Breast epithelium (tissue), 4 donors: ENCODE data around the gene PRPF19. TPM values are rescaled to one million over a fixed set of nuclear protein-coding genes. Genes with fewer than 3 reads are reported as not detected.
A peak's percentile ranks its signal among the peaks of the same experiment; 100 is the strongest.

Experiments used
- DNase-seq, 2 donors: peaks; one replicate each; pipeline ENCODE4 v3.0.0-alpha.2; 2019; ENCODE audit warnings: low spot score in 2 of 2
- H3K27ac ChIP-seq, 2 donors: fragments of 200-600 bp; sonication (generic) in 1 of 2; one replicate each; pipeline ENCODE4 v1.5.1; 2016 to 2019; ENCODE audit warnings: mild to moderate bottlenecking in 1 of 2
- H3K27me3 ChIP-seq, 2 donors: fragments of 200-600 bp; sonication (generic) in 1 of 2; one replicate each; pipeline versions ENCODE4 v1.5.1 to v1.6.0; 2017 to 2019; ENCODE audit warnings: control low read depth in 1 of 2, mild to moderate bottlenecking in 1 of 2
- H3K36me3 ChIP-seq: fragments of 200-600 bp; one replicate; pipeline ENCODE4 v1.5.1; 2019
- H3K4me1 ChIP-seq, 2 donors: fragments of 200-600 bp; sonication (generic); one replicate each; pipeline ENCODE4 v1.5.1; 2016 to 2019; ENCODE audit warnings: control low read depth in 1 of 2
- H3K4me3 ChIP-seq, 3 donors: fragments of 200-600 bp; sonication (generic); 1 replicate in 2 of 3; 2 replicates in 1 of 3; pipeline ENCODE4 v1.5.1; 2016 to 2019; ENCODE audit warnings: mild to moderate bottlenecking in 3 of 3, moderate library complexity in 2 of 3
- H3K9me3 ChIP-seq, 2 donors: fragments of 200-600 bp; sonication (generic) in 1 of 2; one replicate each; pipeline ENCODE4 v1.5.1; 2016 to 2019; ENCODE audit warnings: control low read depth in 1 of 2
- POLR2A ChIP-seq: fragments of 450-650 bp; IDR thresholded peaks from one replicate; pipeline ENCODE4 v1.6.1; 2016; ENCODE audit warnings: antibody characterized with exemption, mild to moderate bottlenecking, moderate library complexity
- POLR2AphosphoS5 ChIP-seq, 3 donors: sonication (generic); formaldehyde crosslinking; IDR thresholded peaks; one replicate each; pipeline ENCODE4 v1.6.1; 2017; ENCODE audit warnings: antibody characterized with exemption in 3 of 3
- intact Hi-C: fragments of 100-400 bp; cut with DNase I; formaldehyde crosslinking; loops from one replicate; pipeline ENCODE4 v1.15.1; 2023; ENCODE audit warnings: low total_unique reads
- total RNA-seq, 3 donors: library from RNA; depleted of rRNA; stranded (reverse); fragments of >200 nt; gene quantifications; one replicate each; pipeline ENCODE4 v1.1.0, GENCODE V29; 2016
- TF ChIP-seq, protein P1 (sequence below), 3 donors: fragments of 450-650 bp; IDR thresholded peaks; one replicate each; pipeline ENCODE4 v1.5.1; 2016 to 2017; ENCODE audit warnings: antibody characterized with exemption in 3 of 3, mild to moderate bottlenecking in 3 of 3, moderate library complexity in 3 of 3

PRPF19 gene
- total RNA-seq, 3 donors from 2014 or later = 56.0 to 82.7 (median 81.3) TPM

GRCh38 chr11:60942219-60942618, 35.8 kb upstream of the PRPF19 start:
- H3K4me3 ChIP-seq = no peak overlapping the region
- H3K27ac ChIP-seq = peak overlapping the region; percentile 74 to 80
- H3K4me1 ChIP-seq = peaks cover 0 to 8% of the 10 kb centered on the region in 2 donors
- H3K9me3 ChIP-seq = no peaks in the 10 kb centered on the region
- H3K36me3 ChIP-seq = no peaks in the 10 kb centered on the region
- no peaks in the 10 kb centered on the region for H3K27me3 ChIP-seq
- TF ChIP-seq POLR2A = no peak
- no peak for TF ChIP-seq POLR2AphosphoS5 (IDR thresholded peaks at IDR 0.05)
- TF ChIP-seq, protein P1, sequence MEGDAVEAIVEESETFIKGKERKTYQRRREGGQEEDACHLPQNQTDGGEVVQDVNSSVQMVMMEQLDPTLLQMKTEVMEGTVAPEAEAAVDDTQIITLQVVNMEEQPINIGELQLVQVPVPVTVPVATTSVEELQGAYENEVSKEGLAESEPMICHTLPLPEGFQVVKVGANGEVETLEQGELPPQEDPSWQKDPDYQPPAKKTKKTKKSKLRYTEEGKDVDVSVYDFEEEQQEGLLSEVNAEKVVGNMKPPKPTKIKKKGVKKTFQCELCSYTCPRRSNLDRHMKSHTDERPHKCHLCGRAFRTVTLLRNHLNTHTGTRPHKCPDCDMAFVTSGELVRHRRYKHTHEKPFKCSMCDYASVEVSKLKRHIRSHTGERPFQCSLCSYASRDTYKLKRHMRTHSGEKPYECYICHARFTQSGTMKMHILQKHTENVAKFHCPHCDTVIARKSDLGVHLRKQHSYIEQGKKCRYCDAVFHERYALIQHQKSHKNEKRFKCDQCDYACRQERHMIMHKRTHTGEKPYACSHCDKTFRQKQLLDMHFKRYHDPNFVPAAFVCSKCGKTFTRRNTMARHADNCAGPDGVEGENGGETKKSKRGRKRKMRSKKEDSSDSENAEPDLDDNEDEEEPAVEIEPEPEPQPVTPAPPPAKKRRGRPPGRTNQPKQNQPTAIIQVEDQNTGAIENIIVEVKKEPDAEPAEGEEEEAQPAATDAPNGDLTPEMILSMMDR (IDR thresholded peaks at IDR 0.05) = no peak
- peak in 1 of 2 donors; percentile 73 for DNase-seq
- intact Hi-C loops = no loop called here

DNA sequence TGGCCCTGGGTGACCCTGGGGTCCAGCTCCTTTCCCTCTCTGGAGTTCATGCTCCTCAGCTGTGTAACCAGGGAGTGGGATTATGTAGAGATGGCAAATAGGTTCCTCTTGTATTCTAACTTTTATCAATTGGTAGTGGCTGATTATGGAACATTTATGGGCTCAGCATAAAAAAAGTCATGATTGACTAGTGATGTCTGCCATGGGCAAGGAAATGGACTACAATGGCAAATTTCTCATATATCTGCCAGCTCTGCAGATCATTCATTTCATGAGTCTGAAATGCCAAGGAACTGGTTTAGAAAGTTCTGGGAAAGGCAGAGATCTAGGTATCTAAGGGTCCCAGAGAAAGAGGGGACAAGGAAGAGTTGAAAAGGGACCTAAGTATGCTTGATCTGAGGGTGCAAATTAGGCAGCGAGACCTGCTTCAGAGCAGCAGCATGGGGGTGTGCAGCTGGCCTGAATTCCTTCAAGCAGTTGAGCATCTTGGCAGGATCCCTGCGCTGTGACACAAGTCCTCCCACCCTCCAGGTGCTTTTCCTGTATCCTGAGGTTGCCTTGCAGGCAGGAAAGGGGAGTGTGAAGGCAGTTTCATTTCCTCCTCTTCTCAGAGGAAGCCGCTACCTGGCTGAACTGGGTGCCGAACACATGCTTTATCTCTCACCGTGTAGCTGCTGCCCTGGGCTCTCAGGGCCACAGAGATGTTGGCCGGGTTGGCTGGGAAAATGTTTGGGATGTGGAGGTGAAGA, 35.2 kb upstream of the PRPF19 start:
- peaks cover 0 to 8% of the 10 kb centered on the region in 2 donors for H3K4me1 ChIP-seq
- no peak overlapping the region for H3K4me3 ChIP-seq
- no peaks in the 10 kb centered on the region for H3K27me3 ChIP-seq
- H3K36me3 ChIP-seq = no peaks in the 10 kb centered on the region
- H3K9me3 ChIP-seq = no peaks in the 10 kb centered on the region
- peak overlapping the region; percentile 74 to 80 for H3K27ac ChIP-seq
- DNase-seq = no peak
- intact Hi-C loops = no loop called here
- TF ChIP-seq, protein P1 (IDR thresholded peaks at IDR 0.05) = no peak
- TF ChIP-seq POLR2AphosphoS5 (IDR thresholded peaks at IDR 0.05) (no peak), POLR2A (no peak)

DNA sequence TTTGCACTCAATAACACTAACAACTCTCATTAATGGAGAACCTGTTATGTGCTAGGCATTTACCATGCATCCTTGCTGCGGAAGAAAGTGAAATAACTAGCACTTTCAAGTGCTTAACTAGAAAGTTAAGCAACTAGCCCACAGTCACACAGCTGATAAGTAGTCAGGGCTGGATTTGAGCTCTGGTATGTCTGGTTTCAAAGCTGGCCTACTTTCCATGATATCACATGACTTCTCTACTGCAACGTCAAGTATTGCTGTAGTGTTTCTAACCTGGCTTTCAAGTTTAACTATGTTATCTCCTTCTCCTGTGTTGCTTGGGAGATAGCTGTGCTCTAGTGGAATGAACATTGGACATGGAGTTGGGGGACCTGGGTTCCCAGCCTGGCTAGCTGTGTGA, 33.5 kb upstream of the PRPF19 start:
- no peak for DNase-seq
- intact Hi-C loops = no loop called here
- Histone ChIP-seq H3K27me3 (no peaks in the 10 kb centered on the region), H3K36me3 (no peaks in the 10 kb centered on the region), H3K4me3 (no peak overlapping the region), H3K27ac (no peak overlapping the region), H3K4me1 (peaks cover 0 to 8% of the 10 kb centered on the region in 2 donors), H3K9me3 (no peaks in the 10 kb centered on the region)
- TF ChIP-seq, protein P1 (IDR thresholded peaks at IDR 0.05) = no peak
- TF ChIP-seq POLR2AphosphoS5 (IDR thresholded peaks at IDR 0.05) = no peak
- TF ChIP-seq POLR2A = no peak

DNA sequence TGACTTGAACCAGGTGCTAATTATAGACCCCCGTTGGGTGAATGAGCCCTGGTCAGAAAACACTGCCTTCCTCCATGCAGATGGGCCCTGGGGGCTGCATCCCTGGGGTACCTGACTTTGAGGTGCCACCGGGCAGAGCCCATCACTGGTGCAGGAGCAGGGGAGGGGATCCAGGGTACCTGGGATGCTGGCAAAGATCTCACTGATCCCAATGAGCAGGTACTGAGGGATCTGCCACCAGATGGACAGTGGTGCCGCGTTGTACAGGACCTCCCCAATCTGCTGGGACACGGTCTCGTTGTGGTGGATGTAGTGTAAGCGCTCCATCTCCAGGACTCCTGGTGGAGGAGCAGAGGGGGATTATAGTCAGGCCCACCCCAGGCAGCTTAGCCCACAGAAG, 32.9 kb upstream of the PRPF19 start:
- H3K4me3 ChIP-seq = no peak overlapping the region
- no peak for DNase-seq
- TF ChIP-seq, protein P1 (IDR thresholded peaks at IDR 0.05) = no peak
- TF ChIP-seq POLR2A (no peak), POLR2AphosphoS5 (IDR thresholded peaks at IDR 0.05) (no peak)
- H3K27me3 ChIP-seq = no peaks in the 10 kb centered on the region
- H3K9me3 ChIP-seq = no peaks in the 10 kb centered on the region
- H3K36me3 ChIP-seq = no peaks in the 10 kb centered on the region
- H3K4me1 ChIP-seq = peaks cover 0 to 8% of the 10 kb centered on the region in 2 donors
- intact Hi-C loops = no loop called here
- no peak overlapping the region for H3K27ac ChIP-seq

- Histone ChIP-seq H3K4me1 (peaks cover 0 to 8% of the 10 kb centered on the region in 2 donors), H3K27ac (no peak overlapping the region), H3K36me3 (no peaks in the 10 kb centered on the region), H3K27me3 (no peaks in the 10 kb centered on the region), H3K9me3 (no peaks in the 10 kb centered on the region), H3K4me3 (no peak overlapping the region)
- no peak for DNase-seq
- intact Hi-C loops = no loop called here
- TF ChIP-seq POLR2A (no peak), POLR2AphosphoS5 (IDR thresholded peaks at IDR 0.05) (no peak)
- TF ChIP-seq, protein P1 (IDR thresholded peaks at IDR 0.05) = no peak
Observed at GRCh38 chr11:60938500-60938899, 32.1 kb upstream of the PRPF19 start.
